Metanephros (tissue), 2 donors: ENCODE data around the gene KCNQ1OT1. TPM values are rescaled to one million over a fixed set of nuclear protein-coding genes. Genes with fewer than 3 reads are reported as not detected.

Experiments
- small RNA-seq: library from RNA; depleted of rRNA; stranded (forward); fragments of <200 nt; gene quantifications from one replicate; pipeline ENCODE3, GENCODE V24; 2014; ENCODE audit warnings: low replicate concordance
- total RNA-seq: library from RNA; depleted of rRNA; stranded (reverse); fragments of >200 nt; gene quantifications from one replicate; pipeline ENCODE4 v1.2.3, GENCODE V29; 2014

Gene KCNQ1OT1
- total RNA-seq = 11.5 TPM

GRCh38 chr11:2699531-2700414, at the start of gene KCNQ1OT1:
Gene KCNQ1OT1 (minus strand): TSS chr11:2699994.

Small RNAs within 50 kb of the gene (small RNA-seq; reads per million reads assigned to genes)
- not detected for gene RF01947
- not detected for gene RF01948
- not detected for gene RF01950

Other genes with a start within 250 kb of the KCNQ1OT1 start
- 286 TPM for gene CDKN1C, start 185.8 kb upstream of the KCNQ1OT1 start, total RNA-seq
- 6.2 TPM for gene PHLDA2, start 229.4 kb upstream of the KCNQ1OT1 start, total RNA-seq